ENCODE measurements around the gene GPC6. TPM values are rescaled to one million over a fixed set of nuclear protein-coding genes. Genes with fewer than 3 reads are reported as not detected.

GPC6 gene
- total RNA-seq, 1 donor = 77.8 TPM

GRCh38 chr13:94303644-94304174, 1077.1 kb downstream of the GPC6 start:
- H2AFZ ChIP-seq (ENCODE audit: low read length) = no peak overlapping the region
- no peak overlapping the region for H3K4me3 ChIP-seq (ENCODE audit: insufficient read depth, low read length)
- H3K36me3 ChIP-seq (ENCODE audit: insufficient read depth, low read length) = no peaks in the 10 kb centered on the region
- H3K9me3 ChIP-seq (ENCODE audit: low read depth, low read length) = no peaks in the 10 kb centered on the region
- no peaks in the 10 kb centered on the region for H4K20me1 ChIP-seq (ENCODE audit: insufficient read depth, low read length)
- no peaks in the 10 kb centered on the region for H3K27me3 ChIP-seq (ENCODE audit: insufficient read depth, low read length)
- no peak overlapping the region for H3K4me2 ChIP-seq (ENCODE audit: insufficient read depth, low read length)
- TF ChIP-seq CTCF (IDR thresholded peaks at IDR 0.05; ENCODE audit: extremely low read depth, low read depth, low read length) = no peak
- no peak overlapping the region for H3K27ac ChIP-seq (ENCODE audit: low read depth, low read length)
- H3K79me2 ChIP-seq (ENCODE audit: insufficient read depth, low read length) = no peaks in the 10 kb centered on the region
- DNase-seq (ENCODE audit: insufficient read length, low spot score, missing footprints) = no peak
- peaks cover 18% of the 10 kb centered on the region for H3K4me1 ChIP-seq (ENCODE audit: insufficient read depth, low read length)

- Histone ChIP-seq H3K9me3 (ENCODE audit: low read depth, low read length) (no peaks in the 10 kb centered on the region), H3K79me2 (ENCODE audit: insufficient read depth, low read length) (no peaks in the 10 kb centered on the region), H3K36me3 (ENCODE audit: insufficient read depth, low read length) (no peaks in the 10 kb centered on the region), H2AFZ (ENCODE audit: low read length) (no peak overlapping the region), H3K4me3 (ENCODE audit: insufficient read depth, low read length) (no peak overlapping the region), H3K27me3 (ENCODE audit: insufficient read depth, low read length) (no peaks in the 10 kb centered on the region), H3K4me2 (ENCODE audit: insufficient read depth, low read length) (peak overlapping the region; percentile 18), H3K27ac (ENCODE audit: low read depth, low read length) (peak overlapping the region; percentile 66), H4K20me1 (ENCODE audit: insufficient read depth, low read length) (no peaks in the 10 kb centered on the region), H3K4me1 (ENCODE audit: insufficient read depth, low read length) (peaks cover 29% of the 10 kb centered on the region)
- TF ChIP-seq CTCF (IDR thresholded peaks at IDR 0.05; ENCODE audit: extremely low read depth, low read depth, low read length) = no peak
- DNase-seq (ENCODE audit: insufficient read length, low spot score, missing footprints) = no peak
These were observed 1078.4 kb downstream of the GPC6 start for GRCh38 chr13:94305033-94305432.

GRCh38 chr13:94305463-94305862, 1078.9 kb downstream of the GPC6 start:
- Histone ChIP-seq H3K4me2 (ENCODE audit: insufficient read depth, low read length) (peak overlapping the region; percentile 18), H3K27ac (ENCODE audit: low read depth, low read length) (peak overlapping the region; percentile 66), H2AFZ (ENCODE audit: low read length) (no peak overlapping the region), H3K79me2 (ENCODE audit: insufficient read depth, low read length) (no peaks in the 10 kb centered on the region), H3K36me3 (ENCODE audit: insufficient read depth, low read length) (no peaks in the 10 kb centered on the region), H4K20me1 (ENCODE audit: insufficient read depth, low read length) (no peaks in the 10 kb centered on the region), H3K27me3 (ENCODE audit: insufficient read depth, low read length) (no peaks in the 10 kb centered on the region), H3K4me1 (ENCODE audit: insufficient read depth, low read length) (peaks cover 33% of the 10 kb centered on the region), H3K9me3 (ENCODE audit: low read depth, low read length) (no peaks in the 10 kb centered on the region), H3K4me3 (ENCODE audit: insufficient read depth, low read length) (no peak overlapping the region)
- DNase-seq (ENCODE audit: insufficient read length, low spot score, missing footprints) = no peak
- no peak for TF ChIP-seq CTCF (IDR thresholded peaks at IDR 0.05; ENCODE audit: extremely low read depth, low read depth, low read length)

GRCh38 chr13:94305934-94306333, 1079.3 kb downstream of the GPC6 start:
- H3K4me2 ChIP-seq (ENCODE audit: insufficient read depth, low read length) = peak overlapping the region; percentile 18
- no peak overlapping the region for H3K4me3 ChIP-seq (ENCODE audit: insufficient read depth, low read length)
- H3K9me3 ChIP-seq (ENCODE audit: low read depth, low read length) = no peaks in the 10 kb centered on the region
- H3K27me3 ChIP-seq (ENCODE audit: insufficient read depth, low read length) = no peaks in the 10 kb centered on the region
- peak overlapping the region; percentile 66 for H3K27ac ChIP-seq (ENCODE audit: low read depth, low read length)
- TF ChIP-seq CTCF (IDR thresholded peaks at IDR 0.05; ENCODE audit: extremely low read depth, low read depth, low read length) = no peak
- DNase-seq (ENCODE audit: insufficient read length, low spot score, missing footprints) = no peak
- no peaks in the 10 kb centered on the region for H3K79me2 ChIP-seq (ENCODE audit: insufficient read depth, low read length)
- no peaks in the 10 kb centered on the region for H3K36me3 ChIP-seq (ENCODE audit: insufficient read depth, low read length)
- H4K20me1 ChIP-seq (ENCODE audit: insufficient read depth, low read length) = no peaks in the 10 kb centered on the region
- H3K4me1 ChIP-seq (ENCODE audit: insufficient read depth, low read length) = peaks cover 37% of the 10 kb centered on the region
- no peak overlapping the region for H2AFZ ChIP-seq (ENCODE audit: low read length)

All from osteoblast (primary cell).